B cell (primary cell): ENCODE measurements around the gene ABR. TPM values are rescaled to one million over a fixed set of nuclear protein-coding genes. Genes with fewer than 3 reads are reported as not detected.
"Not testable (repeated sequence)": the region's sequence is repeated elsewhere in the genome, so short reads cannot be mapped to it uniquely, and the experiment has no call there.

Experiments
- ATAC-seq: fragments of 200-7000 bp; cut with Tn5 transposase; one replicate; pipeline ENCODE4 v1.10.0; 2021; ENCODE audit warnings: low read depth, mild to moderate bottlenecking, moderate number of reproducible peaks, moderate library complexity
- CTCF ChIA-PET: fragments of 350-600 bp; sonication (Branson Sonifier 250); formaldehyde crosslinking; loops from one replicate; lab custom pipeline; 2021; ENCODE audit warnings: antibody characterized with exemption, inconsistent platforms; lab: Charles Lee
- POLR2A ChIA-PET: fragments of 350-600 bp; sonication (Branson Sonifier 250); formaldehyde crosslinking; loops from one replicate; lab custom pipeline; 2021; ENCODE audit warnings: antibody characterized with exemption; lab: Charles Lee
- DNase-seq: peaks from one replicate; pipeline ENCODE4 v3.0.0; 2013
- H2AFZ ChIP-seq: 2 replicates; pipeline ENCODE4 v1.6.1; 2012; ENCODE audit warnings: mild to moderate bottlenecking, low read depth, low read length; ENCODE audit not compliant: insufficient read depth, poor library complexity, severe bottlenecking
- H3K27ac ChIP-seq, 2 donors: 1 replicate in 1 of 2; 2 replicates in 1 of 2; pipeline ENCODE4 v1.5.1; 2012 to 2013; ENCODE audit warnings: low read length in 2 of 2, mild to moderate bottlenecking in 2 of 2, moderate library complexity in 1 of 2
- H3K27me3 ChIP-seq, 4 experiments: fragments of 200-600 bp in 1 of 4; sonication (generic) in 1 of 4; replicated peaks in 1 of 4; 1 replicate in 2 of 4; 2 replicates in 2 of 4; pipeline versions ENCODE4 v1.6.1 to v1.7.0; 2013 to 2016; ENCODE audit warnings: low read length in 3 of 4, mild to moderate bottlenecking in 2 of 4, mixed read lengths in 1 of 4, moderate library complexity in 1 of 4; ENCODE audit not compliant: insufficient read depth in 4 of 4, control insufficient read depth in 3 of 4; ENCODE audit errors: control extremely low read depth in 1 of 4
- H3K36me3 ChIP-seq, 2 experiments: replicated peaks in 1 of 2; 1 replicate in 1 of 2; 2 replicates in 1 of 2; pipeline versions ENCODE4 v1.6.1 to v1.7.1; 2013; ENCODE audit warnings: low read length in 1 of 2; ENCODE audit not compliant: insufficient read depth in 2 of 2, control insufficient read depth in 1 of 2; ENCODE audit errors: control extremely low read depth in 1 of 2, extremely low read depth in 1 of 2
- H3K4me1 ChIP-seq, 2 donors: fragments of 200-600 bp in 1 of 2; sonication (generic) in 1 of 2; 1 replicate in 1 of 2; 2 replicates in 1 of 2; pipeline versions ENCODE4 v1.5.1 to v1.6.1; 2013 to 2017; ENCODE audit warnings: low read length in 2 of 2; ENCODE audit not compliant: control insufficient read depth in 2 of 2, insufficient read depth in 2 of 2
- H3K4me2 ChIP-seq: replicated peaks from 2 replicates; pipeline ENCODE3; 2012; ENCODE audit warnings: mild to moderate bottlenecking, low read depth, low read length; ENCODE audit not compliant: poor library complexity, severe bottlenecking
- H3K4me3 ChIP-seq, 5 experiments: fragments of 200-600 bp in 1 of 5; sonication (generic) in 1 of 5; 1 replicate in 3 of 5; 2 replicates in 2 of 5; pipeline versions ENCODE4 v1.5.1 to v1.7.0; 2011 to 2016; ENCODE audit warnings: low read length in 4 of 5, mild to moderate bottlenecking in 4 of 5, low read depth in 2 of 5, control low read depth in 1 of 5, moderate library complexity in 1 of 5; ENCODE audit not compliant: insufficient read depth in 1 of 5; ENCODE audit errors: control extremely low read depth in 1 of 5, extremely low read depth in 1 of 5
- H3K79me2 ChIP-seq: fragments of 200-600 bp; sonication (generic); one replicate; pipeline ENCODE4 v1.6.0; 2016; ENCODE audit warnings: low read length; ENCODE audit not compliant: control insufficient read depth, insufficient read depth
- H3K9ac ChIP-seq: fragments of 200-600 bp; sonication (generic); 2 replicates; pipeline ENCODE4 v1.6.1; 2017; ENCODE audit warnings: mild to moderate bottlenecking, low read length, moderate library complexity
- H3K9me3 ChIP-seq, 3 donors: one replicate each; pipeline versions ENCODE4 v1.6.1 to v1.7.1; 2013; ENCODE audit warnings: low read length in 2 of 3; ENCODE audit not compliant: control insufficient read depth in 2 of 3, insufficient read depth in 1 of 3; ENCODE audit errors: control extremely low read depth in 1 of 3
- H4K20me1 ChIP-seq: 2 replicates; pipeline ENCODE4 v1.6.0; 2012; ENCODE audit warnings: mild to moderate bottlenecking, low read length; ENCODE audit not compliant: insufficient read depth, control insufficient read depth, poor library complexity, severe bottlenecking
- H3K27ac Mint-ChIP-seq: one replicate; pipeline ENCODE4 v1.8.0; 2021; ENCODE audit warnings: mixed read lengths
- H3K27me3 Mint-ChIP-seq: one replicate; pipeline ENCODE4 v1.8.0; 2021; ENCODE audit warnings: mixed read lengths
- H3K4me1 Mint-ChIP-seq: one replicate; pipeline ENCODE4 v1.8.0; 2021; ENCODE audit warnings: mixed read lengths
- H3K4me3 Mint-ChIP-seq: one replicate; pipeline ENCODE4 v1.8.0; 2021; ENCODE audit warnings: mixed read lengths
- H3K9me3 Mint-ChIP-seq: one replicate; pipeline ENCODE4 v1.8.0; 2022; ENCODE audit warnings: mixed read lengths; ENCODE audit not compliant: insufficient read depth
- EZH2 ChIP-seq: IDR thresholded peaks from 2 replicates; pipeline ENCODE4 v1.6.1; 2012; ENCODE audit warnings: borderline replicate concordance, low read depth, mild to moderate bottlenecking, moderate library complexity, low read length; ENCODE audit not compliant: insufficient read depth, poor library complexity, severe bottlenecking
- WGBS: methylation state at CpG from one replicate; pipeline ENCODE4 v1.1.5; 2013; ENCODE audit warnings: missing lambda C conversion rate; ENCODE audit not compliant: insufficient coverage; 5-methylcytosine and 5-hydroxymethylcytosine counted together
- intact Hi-C: fragments of 100-400 bp; cut with micrococcal nuclease; formaldehyde crosslinking; loops from one replicate; pipeline ENCODE4 v1.10.0; 2022
- polyA plus RNA-seq: library from polyadenylated mRNA; depleted of rRNA; stranded (reverse); fragments of >200 nt; gene quantifications from 2 replicates; pipeline ENCODE4 v1.2.3, GENCODE V29; 2012
- total RNA-seq, 2 donors: library from RNA; stranded (reverse); fragments of 120-200 nt in 1 of 2; gene quantifications; 1 replicate in 1 of 2; 2 replicates in 1 of 2; pipeline versions ENCODE4 v1.2.3 to v1.2.4, GENCODE V29; 2013 to 2022
- TF ChIP-seq, protein P1 (sequence below): fragments of 200-600 bp; IDR thresholded peaks from one replicate; pipeline ENCODE4 v1.8.0; 2022; ENCODE audit warnings: antibody characterized with exemption, mild to moderate bottlenecking

Gene ABR
- total and polyA plus RNA-seq, 2 donors (not counting 1 experiment from before 2014, with no cell fraction given) = 79.8 to 262 TPM

GRCh38 chr17:973053-973452 is 206.7 kb downstream of the ABR start:
- Histone ChIP-seq H4K20me1 (no peaks in the 10 kb centered on the region), H3K9me3 (no peaks in the 10 kb centered on the region), H3K4me3 (no peak overlapping the region), H3K27ac (no peak overlapping the region), H3K9ac (no peak overlapping the region), H3K36me3 (no peaks in the 10 kb centered on the region), H3K79me2 (no peaks in the 10 kb centered on the region), H3K4me2 (no peak overlapping the region), H3K27me3 (peaks cover 0 to 25% (median 20%) of the 10 kb centered on the region in 4 experiments), H3K4me1 (peaks cover under 1 to 3% of the 10 kb centered on the region in 2 donors), H2AFZ (no peak overlapping the region)
- 91% methylated on average over 12 of the region's 12 CpGs for WGBS
- ChIA-PET POLR2A (no interaction called here), CTCF (interaction anchor here (0.6 to 1.3 kb wide), 2 partner anchors 8 to 24 kb away, joined by 3 to 4 read pairs; partner anchors contain the start of gene TIMM22)
- no peaks in the 10 kb centered on the region for H3K9me3 Mint-ChIP-seq
- intact Hi-C loops = no loop called here
- peaks cover 5% of the 10 kb centered on the region for H3K4me1 Mint-ChIP-seq
- ATAC-seq = no peak
- H3K4me3 Mint-ChIP-seq = no peak overlapping the region
- H3K27ac Mint-ChIP-seq = no peak overlapping the region
- TF ChIP-seq, protein P1, sequence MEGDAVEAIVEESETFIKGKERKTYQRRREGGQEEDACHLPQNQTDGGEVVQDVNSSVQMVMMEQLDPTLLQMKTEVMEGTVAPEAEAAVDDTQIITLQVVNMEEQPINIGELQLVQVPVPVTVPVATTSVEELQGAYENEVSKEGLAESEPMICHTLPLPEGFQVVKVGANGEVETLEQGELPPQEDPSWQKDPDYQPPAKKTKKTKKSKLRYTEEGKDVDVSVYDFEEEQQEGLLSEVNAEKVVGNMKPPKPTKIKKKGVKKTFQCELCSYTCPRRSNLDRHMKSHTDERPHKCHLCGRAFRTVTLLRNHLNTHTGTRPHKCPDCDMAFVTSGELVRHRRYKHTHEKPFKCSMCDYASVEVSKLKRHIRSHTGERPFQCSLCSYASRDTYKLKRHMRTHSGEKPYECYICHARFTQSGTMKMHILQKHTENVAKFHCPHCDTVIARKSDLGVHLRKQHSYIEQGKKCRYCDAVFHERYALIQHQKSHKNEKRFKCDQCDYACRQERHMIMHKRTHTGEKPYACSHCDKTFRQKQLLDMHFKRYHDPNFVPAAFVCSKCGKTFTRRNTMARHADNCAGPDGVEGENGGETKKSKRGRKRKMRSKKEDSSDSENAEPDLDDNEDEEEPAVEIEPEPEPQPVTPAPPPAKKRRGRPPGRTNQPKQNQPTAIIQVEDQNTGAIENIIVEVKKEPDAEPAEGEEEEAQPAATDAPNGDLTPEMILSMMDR = no peak
- no peak for TF ChIP-seq EZH2
- H3K27me3 Mint-ChIP-seq = peaks cover 47% of the 10 kb centered on the region
- DNase-seq = no peak

DNA sequence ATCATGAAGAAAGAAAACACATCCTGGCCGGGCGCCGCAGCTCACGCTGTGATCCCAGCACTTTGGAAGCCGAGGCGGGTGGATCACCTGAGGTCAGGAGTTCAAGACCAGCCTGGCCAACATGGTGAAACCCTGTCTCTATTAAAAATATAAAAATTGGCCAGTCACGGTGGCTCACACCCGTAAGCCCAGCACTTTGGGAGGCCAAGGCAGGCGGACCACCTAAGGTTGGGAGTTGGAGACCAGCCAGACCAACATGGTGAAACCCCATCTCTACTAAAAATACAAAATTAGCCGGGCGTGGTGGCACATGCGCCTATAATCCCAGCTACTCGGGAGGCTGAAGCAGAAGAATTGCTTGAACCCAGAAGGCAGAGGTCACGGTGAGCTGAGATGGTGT is 207.9 kb downstream of the ABR start:
- H3K9me3 ChIP-seq, DNase-seq, H3K4me2 ChIP-seq, H3K9ac ChIP-seq, H3K36me3 ChIP-seq, H3K27ac Mint-ChIP-seq, H3K4me3 ChIP-seq, H3K4me1 Mint-ChIP-seq, H3K4me3 Mint-ChIP-seq, ATAC-seq, H3K27ac ChIP-seq, H3K79me2 ChIP-seq, H3K9me3 Mint-ChIP-seq, H3K4me1 ChIP-seq, POLR2A ChIA-PET, H4K20me1 ChIP-seq, H2AFZ ChIP-seq, intact Hi-C loops: not testable (repeated sequence)
- 95% methylated on average over 13 of the region's 14 CpGs for WGBS
- CTCF ChIA-PET = interaction anchor here (1.2 kb wide), 1 partner anchor 25 kb away, joined by 4 read pairs; the partner anchor contains the start of gene TIMM22
- peaks cover 41% of the 10 kb centered on the region for H3K27me3 Mint-ChIP-seq
- peaks cover 0 to 13% (median 8%) of the 10 kb centered on the region in 4 experiments for H3K27me3 ChIP-seq
